Thyroid gland (tissue), 4 donors: ENCODE data around the gene SETD1A. TPM values are rescaled to one million over a fixed set of nuclear protein-coding genes. Genes with fewer than 3 reads are reported as not detected.
A peak's percentile ranks its signal among the peaks of the same experiment; 100 is the strongest.

Experiments
- DNase-seq, 2 donors: peaks; one replicate each; pipeline ENCODE4 v3.0.0-alpha.2; 2019
- H3K27ac ChIP-seq, 3 donors: fragments of 200-600 bp; sonication (generic); 1 replicate in 2 of 3; 2 replicates in 1 of 3; pipeline ENCODE4 v1.5.1; 2016 to 2019; ENCODE audit warnings: mild to moderate bottlenecking in 1 of 3, moderate library complexity in 1 of 3
- H3K27me3 ChIP-seq: fragments of 200-600 bp; sonication (generic); one replicate; pipeline ENCODE4 v1.5.1; 2019
- H3K36me3 ChIP-seq, 2 donors: fragments of 200-600 bp; sonication (generic); one replicate each; pipeline ENCODE4 v1.5.1; 2016 to 2019
- H3K4me1 ChIP-seq, 2 donors: fragments of 200-600 bp; sonication (generic); one replicate each; pipeline ENCODE4 v1.5.1; 2017 to 2019
- H3K4me3 ChIP-seq, 3 donors: fragments of 200-600 bp; sonication (generic); replicated peaks in 1 of 3; 1 replicate in 2 of 3; 2 replicates in 1 of 3; pipeline ENCODE4 v1.5.1; 2016; ENCODE audit warnings: mild to moderate bottlenecking in 1 of 3
- H3K9me3 ChIP-seq: fragments of 200-600 bp; sonication (generic); one replicate; pipeline ENCODE4 v1.5.1; 2017
- CTCF ChIP-seq, 6 experiments: fragments of 200-600 bp in 3 of 6; fragments of 450-650 bp in 3 of 6; sonication (generic) in 3 of 6; IDR thresholded peaks; one replicate each; pipeline ENCODE4 v1.5.1; 2016 to 2019; ENCODE audit warnings: antibody characterized with exemption in 6 of 6, mild to moderate bottlenecking in 2 of 6, inconsistent platforms in 1 of 6, moderate library complexity in 1 of 6
- POLR2A ChIP-seq, 2 donors: fragments of 450-650 bp; IDR thresholded peaks; one replicate each; pipeline ENCODE4 v1.6.1; 2017; ENCODE audit warnings: antibody characterized with exemption in 2 of 2, mild to moderate bottlenecking in 2 of 2, moderate library complexity in 1 of 2
- WGBS, 2 donors: methylation state at CpG; one replicate each; pipeline ENCODE4 v1.1.5; 2017; 5-methylcytosine and 5-hydroxymethylcytosine counted together
- intact Hi-C: fragments of 100-400 bp; cut with DNase I; formaldehyde crosslinking; loops from one replicate; pipeline ENCODE4 v1.15.1; 2023
- total RNA-seq, 4 donors: library from RNA; depleted of rRNA; stranded (reverse); fragments of >200 nt; gene quantifications; one replicate each; pipeline ENCODE4 v1.2.3, GENCODE V29; 2016

The SETD1A gene
- total RNA-seq, 4 donors from 2014 or later = 7.7 to 11.4 (median 9.2) TPM

- no peak overlapping the region for H3K27ac ChIP-seq
- peaks cover 10 to 15% of the 10 kb centered on the region in 2 donors for H3K4me1 ChIP-seq
- peaks cover 4% of the 10 kb centered on the region for H3K27me3 ChIP-seq
- H3K9me3 ChIP-seq = no peaks in the 10 kb centered on the region
- no peak overlapping the region for H3K4me3 ChIP-seq
- H3K36me3 ChIP-seq = no peaks in the 10 kb centered on the region
- 80 to 81% methylated on average over 11 of the region's 11 CpGs for WGBS, 2 donors
- intact Hi-C loops = no loop called here
- no peak for DNase-seq
- TF ChIP-seq POLR2A (IDR thresholded peaks at IDR 0.05) (no peak), CTCF (IDR thresholded peaks at IDR 0.05) (no peak)
Observed at GRCh38 chr16:30995927-30996323, 38.4 kb downstream of the SETD1A start.

GRCh38 chr16:30996324-30996984 lies 38.9 kb downstream of the SETD1A start:
- no peak for DNase-seq
- Histone ChIP-seq H3K27me3 (peaks cover 4% of the 10 kb centered on the region), H3K36me3 (no peaks in the 10 kb centered on the region), H3K4me1 (peaks cover 10 to 15% of the 10 kb centered on the region in 2 donors), H3K9me3 (no peaks in the 10 kb centered on the region), H3K27ac (peak overlapping the region in 2 of 3 donors; percentile 18 to 41), H3K4me3 (peak overlapping the region in 1 of 3 donors; percentile 30)
- 31 to 36% methylated on average over 12 to 19 of the region's 23 CpGs for WGBS, 2 donors
- TF ChIP-seq CTCF (IDR thresholded peaks at IDR 0.05) (no peak), POLR2A (IDR thresholded peaks at IDR 0.05) (no peak)
- intact Hi-C loops = no loop called here

- DNase-seq = peak; percentile 54 to 59
- 1 to 4% methylated on average over 21 to 31 of the region's 60 CpGs for WGBS, 2 donors
Observed at GRCh38 chr16:30996985-30997724, 39.6 kb downstream of the SETD1A start.

GRCh38 chr16:30997725-30998711 lies 40.5 kb downstream of the SETD1A start:
- no peak for DNase-seq
- TF ChIP-seq CTCF (IDR thresholded peaks at IDR 0.05) (no peak), POLR2A (IDR thresholded peaks at IDR 0.05) (no peak)
- Histone ChIP-seq H3K4me3 (peak overlapping the region in 1 of 3 donors; percentile 30), H3K27ac (peak overlapping the region in 1 of 3 donors; percentile 22), H3K9me3 (no peaks in the 10 kb centered on the region), H3K27me3 (peaks cover 4% of the 10 kb centered on the region), H3K36me3 (no peaks in the 10 kb centered on the region), H3K4me1 (peaks cover 10 to 15% of the 10 kb centered on the region in 2 donors)
- intact Hi-C loops = no loop called here
- WGBS, 2 donors = 59 to 71% methylated on average over 19 to 21 of the region's 21 CpGs

More at GRCh38 chr16:30996985-30997724, 39.6 kb downstream of the SETD1A start:
- intact Hi-C loops = no loop called here
- no peaks in the 10 kb centered on the region for H3K9me3 ChIP-seq
- H3K27me3 ChIP-seq = peaks cover 4% of the 10 kb centered on the region
- peak overlapping the region in 2 of 3 donors; percentile 10 to 30 for H3K4me3 ChIP-seq
- H3K36me3 ChIP-seq = no peaks in the 10 kb centered on the region
- H3K27ac ChIP-seq = peak overlapping the region; percentile 18 to 41 (median 22)
- peaks cover 10 to 15% of the 10 kb centered on the region in 2 donors for H3K4me1 ChIP-seq
- TF ChIP-seq CTCF (IDR thresholded peaks at IDR 0.05) (no peak), POLR2A (IDR thresholded peaks at IDR 0.05) (peak in 1 of 2 donors; percentile 7)
